HepG2 (cell line): ENCODE data around the gene CNOT8. TPM values are rescaled to one million over a fixed set of nuclear protein-coding genes. Genes with fewer than 3 reads are reported as not detected.

ENCODE experiments used
- ATF2 ChIP-seq: sonication (generic); formaldehyde crosslinking; IDR thresholded peaks from 2 replicates; pipeline ENCODE4 v1.4.0; 2020; ENCODE audit warnings: missing genetic modification reagents
- CBX1 ChIP-seq: IDR thresholded peaks from one replicate; pipeline ENCODE4 v1.6.1; 2016; ENCODE audit warnings: antibody characterized with exemption, low read depth
- DBP ChIP-seq: sonication (generic); formaldehyde crosslinking; IDR thresholded peaks from 2 replicates; pipeline ENCODE4 v1.4.0; 2020; ENCODE audit warnings: missing genetic modification reagents; ENCODE audit errors: not compliant biosample characterization
- DNMT1 ChIP-seq: sonication (generic); formaldehyde crosslinking; IDR thresholded peaks from 2 replicates; pipeline ENCODE4 v1.5.1; 2020; ENCODE audit warnings: mild to moderate bottlenecking, missing genetic modification reagents
- DZIP1 ChIP-seq: sonication (generic); formaldehyde crosslinking; IDR thresholded peaks from 2 replicates; pipeline ENCODE4 v1.5.0; 2020; ENCODE audit warnings: mild to moderate bottlenecking, missing genetic modification reagents
- ELF4 ChIP-seq: sonication (generic); formaldehyde crosslinking; IDR thresholded peaks from 2 replicates; pipeline ENCODE4 v1.5.0; 2020; ENCODE audit warnings: missing genetic modification reagents, mild to moderate bottlenecking, moderate library complexity, borderline replicate concordance
- FOXO4 ChIP-seq: sonication (generic); formaldehyde crosslinking; conservative IDR thresholded peaks from 2 replicates; pipeline ENCODE4 v1.8.1; 2023; ENCODE audit warnings: missing genetic modification reagents
- HDAC1 ChIP-seq: sonication (generic); formaldehyde crosslinking; IDR thresholded peaks from 2 replicates; pipeline ENCODE4 v1.5.1; 2020; ENCODE audit warnings: mild to moderate bottlenecking, missing genetic modification reagents
- KDM3A ChIP-seq: IDR thresholded peaks from 2 replicates; pipeline ENCODE4 v1.6.1; 2018; ENCODE audit warnings: low read depth, missing compliant biosample characterization
- SCMH1 ChIP-seq: sonication (generic); formaldehyde crosslinking; IDR thresholded peaks from 2 replicates; pipeline ENCODE4 v1.9.0; 2021; ENCODE audit warnings: missing genetic modification reagents, mild to moderate bottlenecking, borderline replicate concordance
- ZEB1 ChIP-seq: IDR thresholded peaks from 2 replicates; pipeline ENCODE4 v1.6.1; 2012; ENCODE audit warnings: mild to moderate bottlenecking, low read depth, inconsistent platforms; ENCODE audit not compliant: insufficient replicate concordance
- ZFP37 ChIP-seq: sonication (generic); formaldehyde crosslinking; IDR thresholded peaks from 2 replicates; pipeline ENCODE4 v1.4.0; 2020; ENCODE audit warnings: missing genetic modification reagents, borderline replicate concordance
- ZNF138 ChIP-seq: sonication (generic); formaldehyde crosslinking; IDR thresholded peaks from 2 replicates; pipeline ENCODE4 v1.5.0; 2020; ENCODE audit warnings: mild to moderate bottlenecking, low read depth, missing genetic modification reagents
- ZNF235 ChIP-seq: sonication (generic); formaldehyde crosslinking; IDR thresholded peaks from 2 replicates; pipeline ENCODE4 v1.8.1; 2023; ENCODE audit warnings: mild to moderate bottlenecking, missing genetic modification reagents, borderline replicate concordance
- ZNF547 ChIP-seq: sonication (generic); formaldehyde crosslinking; IDR thresholded peaks from 2 replicates; pipeline ENCODE4 v1.5.1; 2020; ENCODE audit warnings: mild to moderate bottlenecking, missing genetic modification reagents
- ZNF574 ChIP-seq: sonication (generic); formaldehyde crosslinking; IDR thresholded peaks from 2 replicates; pipeline ENCODE4 v1.4.0; 2020; ENCODE audit warnings: missing genetic modification reagents
- ZNF598 ChIP-seq: sonication (generic); formaldehyde crosslinking; IDR thresholded peaks from 2 replicates; pipeline ENCODE4 v1.5.1; 2020; ENCODE audit warnings: mild to moderate bottlenecking, missing genetic modification reagents, borderline replicate concordance
- ZNF607 ChIP-seq: sonication (generic); formaldehyde crosslinking; IDR thresholded peaks from 2 replicates; pipeline ENCODE4 v1.5.1; 2020; ENCODE audit warnings: missing genetic modification reagents, mild to moderate bottlenecking, borderline replicate concordance
- ZNF614 ChIP-seq: IDR thresholded peaks from 2 replicates; pipeline ENCODE4 v1.6.1; 2018; ENCODE audit warnings: missing biosample characterization, missing genetic modification reagents, inconsistent platforms, borderline replicate concordance
- ZNF619 ChIP-seq: sonication (generic); formaldehyde crosslinking; IDR thresholded peaks from 2 replicates; pipeline ENCODE4 v1.4.0; 2020; ENCODE audit warnings: mild to moderate bottlenecking, missing genetic modification reagents
- polyA plus RNA-seq, 8 experiments: library from polyadenylated mRNA; depleted of rRNA in 3 of 8; stranded (reverse) in 7 of 8; unstranded in 1 of 8; fragments of >200 nt; fragmentation: Illumina TruSeq in 4 of 8; extraction: Trizol in 4 of 8; gene quantifications; 2 replicates each; pipeline versions ENCODE4 v1.2.1 to v1.2.3, GENCODE V29; 2011 to 2016; ENCODE audit warnings: low read depth in 4 of 8, missing spikeins in 1 of 8, mixed read lengths in 1 of 8; ENCODE audit not compliant: insufficient read depth in 1 of 8
- total RNA-seq, 5 experiments: library from RNA; depleted of rRNA; stranded (reverse); fragments of >200 nt; fragmentation: Illumina TruSeq; extraction: Trizol; gene quantifications; 2 replicates each; pipeline ENCODE4 v1.2.3, GENCODE V29; 2016; ENCODE audit warnings: low read depth in 1 of 5

Gene CNOT8
- total and polyA plus RNA-seq, 2 of the 13 experiments (the other 11 are each of a cell fraction or from before 2014, with no cell fraction given): 37.1 to 74.9 TPM

- TF ChIP-seq ZNF607 (CRISPR knock-in tag) (peak; percentile 28; the same call in 1 of the 2 replicates), ZEB1 (no peak), DNMT1 (no peak), DBP (CRISPR knock-in tag) (no peak), ZNF547 (CRISPR knock-in tag) (no peak), FOXO4 (CRISPR knock-in tag) (no peak), ZNF574 (CRISPR knock-in tag) (peak; percentile 64), KDM3A (CRISPR knock-in tag) (0 out of 2 replicates have a peak, but pooled peaks have one; percentile 36), ATF2 (CRISPR knock-in tag) (peak; percentile 71), ZNF619 (CRISPR knock-in tag) (no peak), ZFP37 (CRISPR knock-in tag) (no peak), ZNF614 (CRISPR knock-in tag) (peak; percentile 78), SCMH1 (CRISPR knock-in tag) (no peak), ZNF598 (CRISPR knock-in tag) (no peak), DZIP1 (CRISPR knock-in tag) (no peak), ELF4 (CRISPR knock-in tag) (no peak), ZNF235 (CRISPR knock-in tag) (no peak), ZNF138 (CRISPR knock-in tag) (no peak), HDAC1 (peak; percentile 51), CBX1 (no peak)
Observed at GRCh38 chr5:154842689-154843530, 15.5 kb upstream of the CNOT8 start (continued).
